HepG2 (cell line): ENCODE measurements around the gene PNLIPRP2. TPM values are rescaled to one million over a fixed set of nuclear protein-coding genes. Genes with fewer than 3 reads are reported as not detected.

Experiments used
- ATAC-seq: fragments of 200-7000 bp; cut with Tn5 transposase; 3 replicates; pipeline ENCODE4 v1.9.1; 2020; ENCODE audit warnings: mild to moderate bottlenecking, moderate library complexity
- BruUV-seq: library from RNA; stranded (reverse); fragments of 400-500 nt; replicated peaks from 2 replicates; lab custom pipeline; 2021; lab: Mats Ljungman, UMichigan
- CTCF ChIA-PET: fragments of 300-600 bp; formaldehyde crosslinking; extraction: SDS; loops from one replicate; lab custom pipeline; 2021; ENCODE audit warnings: low total read pairs, inconsistent platforms, low intra/inter-chr PET ratio; lab: Yijun Ruan, JAX
- POLR2A ChIA-PET: fragments of 350-600 bp; sonication (Branson Sonifier 250); formaldehyde crosslinking; loops from one replicate; lab custom pipeline; 2020; ENCODE audit warnings: antibody characterized with exemption, inconsistent platforms; lab: Yijun Ruan, JAX
- DNase-seq: peaks from one replicate; pipeline ENCODE4 v3.0.0-alpha.2; 2015; ENCODE audit warnings: low spot score
- FAIRE-seq: peaks from 3 replicates; lab custom pipeline; 2011; peaks lifted over from hg19 to GRCh38; lab: Jason Lieb, UNC
- H2AFZ ChIP-seq: one replicate; pipeline ENCODE4 v1.6.1; 2011; ENCODE audit warnings: low read length, inconsistent platforms
- H3K27ac ChIP-seq: fragments of 300-600 bp; 3 replicates; pipeline ENCODE4 v1.8.0; 2011; ENCODE audit warnings: mixed run types, mild to moderate bottlenecking, mixed read lengths, low read length, inconsistent platforms; ENCODE audit not compliant: insufficient read depth; ENCODE audit errors: extremely low read length
- H3K27me3 ChIP-seq, 2 experiments: fragments of 200-600 bp in 1 of 2; 2 replicates in 1 of 2; 3 replicates in 1 of 2; pipeline versions ENCODE4 v1.6.0 to v1.8.0; 2011; ENCODE audit warnings: low read length in 2 of 2, mild to moderate bottlenecking in 2 of 2, moderate library complexity in 2 of 2, inconsistent platforms in 1 of 2; ENCODE audit not compliant: insufficient read depth in 2 of 2, control insufficient read depth in 1 of 2
- H3K36me3 ChIP-seq, 2 experiments: fragments of 200-600 bp in 1 of 2; replicated peaks in 1 of 2; 2 replicates in 1 of 2; 3 replicates in 1 of 2; pipeline versions ENCODE4 v1.5.1 to v1.8.0; 2011; ENCODE audit warnings: low read length in 2 of 2, inconsistent platforms in 1 of 2; ENCODE audit not compliant: insufficient read depth in 2 of 2, control insufficient read depth in 1 of 2
- H3K4me1 ChIP-seq: 2 replicates; pipeline ENCODE4 v1.5.1; 2012; ENCODE audit warnings: low read length, inconsistent platforms; ENCODE audit not compliant: insufficient read depth
- H3K4me2 ChIP-seq: 2 replicates; pipeline ENCODE4 v1.6.0; 2011; ENCODE audit warnings: low read depth, low read length, inconsistent platforms
- H3K4me3 ChIP-seq, 3 experiments: fragments of 200-600 bp in 1 of 3; sonication (generic), shearing (Covaris generic) in 1 of 3; replicated peaks in 1 of 3; 2 replicates each; pipeline ENCODE4 v1.5.1; 2011 to 2016; ENCODE audit warnings: low read length in 3 of 3, inconsistent platforms in 2 of 3, low read depth in 2 of 3, mild to moderate bottlenecking in 2 of 3, control low read depth in 1 of 3, mixed read lengths in 1 of 3; ENCODE audit not compliant: insufficient read depth in 1 of 3
- H3K79me2 ChIP-seq: one replicate; pipeline ENCODE4 v1.6.1; 2011; ENCODE audit warnings: low read length, inconsistent platforms; ENCODE audit not compliant: insufficient read depth
- H3K9ac ChIP-seq: 2 replicates; pipeline ENCODE4 v1.6.0; 2011; ENCODE audit warnings: mild to moderate bottlenecking, low read depth, low read length, inconsistent platforms; ENCODE audit not compliant: insufficient read depth
- H3K9me3 ChIP-seq: 2 replicates; pipeline ENCODE4 v1.5.1; 2012; ENCODE audit warnings: mild to moderate bottlenecking, low read length
- H4K20me1 ChIP-seq: 2 replicates; pipeline ENCODE4 v1.6.0; 2011; ENCODE audit warnings: inconsistent platforms, mild to moderate bottlenecking, low read length, moderate library complexity; ENCODE audit not compliant: insufficient read depth
- ATAD3A ChIP-seq: sonication (generic); formaldehyde crosslinking; IDR thresholded peaks from 2 replicates; pipeline ENCODE4 v1.4.0; 2020; ENCODE audit warnings: missing genetic modification reagents
- ATF4 ChIP-seq, 2 experiments: fragments of 450-650 bp in 1 of 2; sonication (generic) in 1 of 2; formaldehyde crosslinking; IDR thresholded peaks; 2 replicates each; pipeline versions ENCODE4 v1.5.0 to v1.8.0; 2020 to 2022; ENCODE audit warnings: mild to moderate bottlenecking in 1 of 2, missing genetic modification reagents in 1 of 2
- CREB3 ChIP-seq: sonication (generic); formaldehyde crosslinking; IDR thresholded peaks from 2 replicates; pipeline ENCODE4 v1.5.0; 2020; ENCODE audit warnings: missing genetic modification reagents
- HNRNPH1 ChIP-seq: fragments of 200-400 bp; formaldehyde crosslinking; optimal IDR thresholded peaks from 2 replicates; pipeline ENCODE3; 2017; ENCODE audit warnings: mild to moderate bottlenecking, low read depth, low read length
- KLF11 ChIP-seq: IDR thresholded peaks from 2 replicates; pipeline ENCODE4 v1.6.1; 2016; ENCODE audit warnings: missing compliant biosample characterization
- MYC ChIP-seq: sonication (generic); formaldehyde crosslinking; IDR thresholded peaks from 2 replicates; pipeline ENCODE4 v1.9.0; 2021; ENCODE audit warnings: missing genetic modification reagents, borderline replicate concordance
- NCOA1 ChIP-seq: sonication (generic); formaldehyde crosslinking; IDR thresholded peaks from 2 replicates; pipeline ENCODE4 v1.9.0; 2021; ENCODE audit warnings: missing genetic modification reagents
- NR3C1 ChIP-seq: sonication (generic); formaldehyde crosslinking; IDR thresholded peaks from 2 replicates; pipeline ENCODE4 v1.4.0; 2020; ENCODE audit warnings: missing genetic modification reagents
- PAWR ChIP-seq: sonication (generic); formaldehyde crosslinking; IDR thresholded peaks from 2 replicates; pipeline ENCODE4 v1.4.0; 2020; ENCODE audit warnings: missing genetic modification reagents, mild to moderate bottlenecking, borderline replicate concordance
- ZFX ChIP-seq: sonication (generic); formaldehyde crosslinking; IDR thresholded peaks from 2 replicates; pipeline ENCODE4 v1.4.0; 2020; ENCODE audit warnings: mild to moderate bottlenecking, low read depth, missing genetic modification reagents, moderate library complexity
- ZNF224 ChIP-seq: sonication (generic); formaldehyde crosslinking; IDR thresholded peaks from 2 replicates; pipeline ENCODE4 v1.5.0; 2020; ENCODE audit warnings: mild to moderate bottlenecking, missing genetic modification reagents
- ZNF414 ChIP-seq: sonication (generic); formaldehyde crosslinking; IDR thresholded peaks from 2 replicates; pipeline ENCODE4 v1.5.0; 2020; ENCODE audit warnings: missing genetic modification reagents
- ZNF431 ChIP-seq: sonication (generic); formaldehyde crosslinking; IDR thresholded peaks from 2 replicates; pipeline ENCODE4 v1.9.0; 2022; ENCODE audit warnings: missing genetic modification reagents, low read depth, mild to moderate bottlenecking, borderline replicate concordance
- ZNF609 ChIP-seq: sonication (generic); formaldehyde crosslinking; IDR thresholded peaks from 2 replicates; pipeline ENCODE4 v1.4.0; 2020; ENCODE audit warnings: mild to moderate bottlenecking, missing genetic modification reagents, borderline replicate concordance
- ZNF766 ChIP-seq: sonication (generic); formaldehyde crosslinking; IDR thresholded peaks from 2 replicates; pipeline ENCODE4 v1.5.0; 2020; ENCODE audit warnings: missing genetic modification reagents, borderline replicate concordance
- WGBS: methylation state at CpG from one replicate; pipeline ENCODE4 v1.1.6; 2017; ENCODE audit warnings: low lambda C conversion rate; 5-methylcytosine and 5-hydroxymethylcytosine counted together
- in situ Hi-C: cut with HindIII; loops from 2 replicates; pipeline ENCODE4 v1.10.0; 2017; ENCODE audit warnings: low pct_unique_long_range_greater_than_20kb; ENCODE audit not compliant: extremely low pct_ligation_motif_present
- intact Hi-C: fragments of 100-400 bp; cut with micrococcal nuclease; formaldehyde crosslinking; loops from one replicate; pipeline ENCODE4 v1.10.0; 2022; ENCODE audit not compliant: unreplicated experiment
- polyA plus RNA-seq, 8 experiments: library from polyadenylated mRNA; depleted of rRNA in 3 of 8; stranded (reverse) in 7 of 8; unstranded in 1 of 8; fragments of >200 nt; fragmentation: Illumina TruSeq in 4 of 8; extraction: Trizol in 4 of 8; gene quantifications; 2 replicates each; pipeline versions ENCODE4 v1.2.1 to v1.2.3, GENCODE V29; 2011 to 2016; ENCODE audit warnings: low read depth in 4 of 8, missing spikeins in 1 of 8, mixed read lengths in 1 of 8; ENCODE audit not compliant: insufficient read depth in 1 of 8
- total RNA-seq, 5 experiments: library from RNA; depleted of rRNA; stranded (reverse); fragments of >200 nt; fragmentation: Illumina TruSeq; extraction: Trizol; gene quantifications; 2 replicates each; pipeline ENCODE4 v1.2.3, GENCODE V29; 2016; ENCODE audit warnings: low read depth in 1 of 5

The PNLIPRP2 gene
- total and polyA plus RNA-seq, 2 of the 13 experiments (the other 11 are each of a cell fraction or from before 2014, with no cell fraction given): 0.21 to 0.97 TPM

GRCh38 chr10:116688741-116689495 is 68.2 kb downstream of the PNLIPRP2 start (continued):
- TF ChIP-seq ZNF609 (CRISPR knock-in tag): no peak
- no peak for TF ChIP-seq KLF11 (CRISPR knock-in tag)
- no peak for TF ChIP-seq ZNF224 (CRISPR knock-in tag)
- no peak for TF ChIP-seq PAWR (CRISPR knock-in tag)
- TF ChIP-seq HNRNPH1: no peak
- no peak for TF ChIP-seq ZNF766 (CRISPR knock-in tag)

- ATAC-seq (no peak), DNase-seq (no peak), FAIRE-seq (no peak)
- ChIA-PET POLR2A (no interaction called here), CTCF (interaction anchor here (1.7 kb wide), 1 partner anchor 99 kb away, joined by 12 read pairs; no protein-coding TSS in a partner anchor)
- no peaks in the 10 kb centered on the region for H4K20me1 ChIP-seq
- H3K9ac ChIP-seq: no peak overlapping the region
- H3K27me3 ChIP-seq: no peaks in the 10 kb centered on the region
- H3K4me3 ChIP-seq: no peak overlapping the region
- no peak overlapping the region for H3K27ac ChIP-seq
- no TSS peak for BruUV-seq
- no peak overlapping the region for H3K4me2 ChIP-seq
- H3K4me1 ChIP-seq: peaks cover 17% of the 10 kb centered on the region
- peaks cover 0 to 3% of the 10 kb centered on the region in 2 experiments; a peak in 1 of 5 replicates for H3K36me3 ChIP-seq
- no peaks in the 10 kb centered on the region for H3K9me3 ChIP-seq
- no peaks in the 10 kb centered on the region for H3K79me2 ChIP-seq
- no peak overlapping the region for H2AFZ ChIP-seq
- 80% methylated on average over 4 of the region's 4 CpGs for WGBS
- in situ Hi-C loops: loop anchor here (5.0 kb wide), 1 partner anchor 93 kb away; no protein-coding TSS in a partner anchor
- intact Hi-C loops: loop anchor here (5.0 kb wide), 1 partner anchor 53 kb away; the partner anchor contains the start of gene HSPA12A
- no peak for TF ChIP-seq ZNF414 (CRISPR knock-in tag)
- TF ChIP-seq NR3C1 (CRISPR knock-in tag): no peak
- no peak for TF ChIP-seq NCOA1 (CRISPR knock-in tag)
- no peak for TF ChIP-seq ZNF431 (CRISPR knock-in tag)
- no peak for TF ChIP-seq CREB3 (CRISPR knock-in tag)
- no peak for TF ChIP-seq ATAD3A (CRISPR knock-in tag)
- TF ChIP-seq ZFX: no peak
- TF ChIP-seq ATF4 (CRISPR knock-in tag; IDR thresholded peaks at IDR 0.05): no peak
- no peak for TF ChIP-seq MYC
Measured at GRCh38 chr10:116689744-116690143, 69.0 kb downstream of the PNLIPRP2 start.
